GM13977 (cell line): ENCODE data around the gene USP7.

Experiments
- DNase-seq: peaks from one replicate; pipeline ENCODE4 v3.0.0; 2012; ENCODE audit warnings: low spot score
- CTCF ChIP-seq: IDR thresholded peaks from 2 replicates; pipeline ENCODE4 v1.5.1; 2012; ENCODE audit warnings: mild to moderate bottlenecking, control low read depth; ENCODE audit not compliant: insufficient read depth; ENCODE audit errors: extremely low read depth, missing control alignments
- in situ Hi-C: fragments of 300-500 bp; cut with MboI; formaldehyde crosslinking; loops from one replicate; pipeline ENCODE4 v1.12.0; 2022; ENCODE audit warnings: low sequenced_read_pairs, low pct_unique_long_range_greater_than_20kb, mixed read lengths, inconsistent platforms; ENCODE audit not compliant: unreplicated experiment

USP7 gene

GRCh38 chr16:8946544-8946943 is 17.2 kb downstream of the USP7 start:
- no peak for DNase-seq
- in situ Hi-C loops = no loop called here

GRCh38 chr16:8945626-8946296 is 17.9 kb downstream of the USP7 start:
- DNase-seq = no peak
- in situ Hi-C loops = no loop called here
- no peak for TF ChIP-seq CTCF

More at GRCh38 chr16:8946544-8946943, 17.2 kb downstream of the USP7 start:
- peak; percentile 43 for TF ChIP-seq CTCF

GRCh38 chr16:8943966-8944759 is 19.5 kb downstream of the USP7 start:
- TF ChIP-seq CTCF = no peak
- DNase-seq = peak; percentile 62
- in situ Hi-C loops = no loop called here

GRCh38 chr16:8943001-8943763 is 20.5 kb downstream of the USP7 start:
- no peak for DNase-seq
- in situ Hi-C loops = no loop called here
- no peak for TF ChIP-seq CTCF

GRCh38 chr16:8941718-8942344 is 21.9 kb downstream of the USP7 start:
- in situ Hi-C loops = no loop called here
- no peak for DNase-seq
- TF ChIP-seq CTCF = no peak

- TF ChIP-seq CTCF = no peak
These were observed 25.9 kb downstream of the USP7 start for GRCh38 chr16:8937803-8938202.

More at GRCh38 chr16:8937803-8938202, 25.9 kb downstream of the USP7 start:
- no peak for DNase-seq
- in situ Hi-C loops = no loop called here
